ENCODE results near the gene CRYBG1. TPM values are rescaled to one million over a fixed set of nuclear protein-coding genes. Genes with fewer than 3 reads are reported as not detected.

The CRYBG1 gene, protein sequence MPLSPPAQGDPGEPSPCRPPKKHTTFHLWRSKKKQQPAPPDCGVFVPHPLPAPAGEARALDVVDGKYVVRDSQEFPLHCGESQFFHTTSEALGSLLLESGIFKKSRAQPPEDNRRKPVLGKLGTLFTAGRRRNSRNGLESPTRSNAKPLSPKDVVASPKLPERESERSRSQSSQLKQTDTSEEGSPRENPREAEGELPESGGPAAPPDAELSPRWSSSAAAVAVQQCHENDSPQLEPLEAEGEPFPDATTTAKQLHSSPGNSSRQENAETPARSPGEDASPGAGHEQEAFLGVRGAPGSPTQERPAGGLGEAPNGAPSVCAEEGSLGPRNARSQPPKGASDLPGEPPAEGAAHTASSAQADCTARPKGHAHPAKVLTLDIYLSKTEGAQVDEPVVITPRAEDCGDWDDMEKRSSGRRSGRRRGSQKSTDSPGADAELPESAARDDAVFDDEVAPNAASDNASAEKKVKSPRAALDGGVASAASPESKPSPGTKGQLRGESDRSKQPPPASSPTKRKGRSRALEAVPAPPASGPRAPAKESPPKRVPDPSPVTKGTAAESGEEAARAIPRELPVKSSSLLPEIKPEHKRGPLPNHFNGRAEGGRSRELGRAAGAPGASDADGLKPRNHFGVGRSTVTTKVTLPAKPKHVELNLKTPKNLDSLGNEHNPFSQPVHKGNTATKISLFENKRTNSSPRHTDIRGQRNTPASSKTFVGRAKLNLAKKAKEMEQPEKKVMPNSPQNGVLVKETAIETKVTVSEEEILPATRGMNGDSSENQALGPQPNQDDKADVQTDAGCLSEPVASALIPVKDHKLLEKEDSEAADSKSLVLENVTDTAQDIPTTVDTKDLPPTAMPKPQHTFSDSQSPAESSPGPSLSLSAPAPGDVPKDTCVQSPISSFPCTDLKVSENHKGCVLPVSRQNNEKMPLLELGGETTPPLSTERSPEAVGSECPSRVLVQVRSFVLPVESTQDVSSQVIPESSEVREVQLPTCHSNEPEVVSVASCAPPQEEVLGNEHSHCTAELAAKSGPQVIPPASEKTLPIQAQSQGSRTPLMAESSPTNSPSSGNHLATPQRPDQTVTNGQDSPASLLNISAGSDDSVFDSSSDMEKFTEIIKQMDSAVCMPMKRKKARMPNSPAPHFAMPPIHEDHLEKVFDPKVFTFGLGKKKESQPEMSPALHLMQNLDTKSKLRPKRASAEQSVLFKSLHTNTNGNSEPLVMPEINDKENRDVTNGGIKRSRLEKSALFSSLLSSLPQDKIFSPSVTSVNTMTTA (N-terminal part only)
- 12.3 and 13.0 TPM in 2 replicates for total RNA-seq

GRCh38 chr6:106360410-106360988 lies at the start of gene CRYBG1:
CRYBG1 (plus strand) TSS chr6:106360717; CDS start chr6:106360909, 192 bp downstream.

GRCh38 chr6:106325336-106326178 lies 35.0 kb upstream of the CRYBG1 start, which contains the start of gene ATG5:
ATG5 (minus strand) TSS chr6:106325760; CDS start chr6:106316208, 9,552 bp downstream.

Other genes starting within 250 kb of the CRYBG1 start
- 13.7 and 16.5 TPM in 2 replicates for gene ATG5, start 35.0 kb upstream of the CRYBG1 start, total RNA-seq

All from cardiac ventricle fibroblast (primary cell).